Transverse colon (tissue), 3 donors: ENCODE results near the gene SLC27A5.

ENCODE experiments used
- EP300 ChIP-seq: sonication (generic); formaldehyde crosslinking; IDR thresholded peaks from one replicate; pipeline ENCODE4 v1.6.1; 2017; ENCODE audit warnings: antibody characterized with exemption, low read depth
- TF ChIP-seq, protein P1 (sequence below), 5 experiments: fragments of 200-600 bp in 3 of 5; fragments of 450-650 bp in 2 of 5; sonication (generic) in 3 of 5; IDR thresholded peaks; 1 replicate in 2 of 5; 2 replicates in 3 of 5; pipeline ENCODE4 v1.5.1; 2016 to 2017; ENCODE audit warnings: antibody characterized with exemption in 5 of 5, inconsistent platforms in 3 of 5, mild to moderate bottlenecking in 2 of 5, moderate library complexity in 1 of 5

DNA sequence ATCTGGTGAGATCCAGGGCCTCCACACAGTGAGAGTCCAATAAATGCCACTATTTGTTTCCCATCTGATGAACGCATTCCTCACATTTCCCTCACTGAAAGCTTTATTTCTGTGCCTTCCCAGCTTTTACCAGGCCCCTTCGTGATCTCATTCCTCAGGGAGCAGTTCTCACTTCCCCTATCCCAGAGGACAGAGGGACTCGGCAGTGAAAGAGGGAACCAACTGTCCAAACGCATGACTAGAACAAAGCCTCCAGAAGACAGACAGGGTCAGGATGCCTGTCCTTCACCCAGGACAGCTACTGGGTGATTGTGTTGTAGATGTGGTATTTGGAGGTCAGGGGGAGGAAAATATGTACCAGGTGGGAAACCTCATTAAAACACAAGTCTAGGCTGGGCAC lies 9.9 kb upstream of the SLC27A5 start:
- TF ChIP-seq, protein P1, sequence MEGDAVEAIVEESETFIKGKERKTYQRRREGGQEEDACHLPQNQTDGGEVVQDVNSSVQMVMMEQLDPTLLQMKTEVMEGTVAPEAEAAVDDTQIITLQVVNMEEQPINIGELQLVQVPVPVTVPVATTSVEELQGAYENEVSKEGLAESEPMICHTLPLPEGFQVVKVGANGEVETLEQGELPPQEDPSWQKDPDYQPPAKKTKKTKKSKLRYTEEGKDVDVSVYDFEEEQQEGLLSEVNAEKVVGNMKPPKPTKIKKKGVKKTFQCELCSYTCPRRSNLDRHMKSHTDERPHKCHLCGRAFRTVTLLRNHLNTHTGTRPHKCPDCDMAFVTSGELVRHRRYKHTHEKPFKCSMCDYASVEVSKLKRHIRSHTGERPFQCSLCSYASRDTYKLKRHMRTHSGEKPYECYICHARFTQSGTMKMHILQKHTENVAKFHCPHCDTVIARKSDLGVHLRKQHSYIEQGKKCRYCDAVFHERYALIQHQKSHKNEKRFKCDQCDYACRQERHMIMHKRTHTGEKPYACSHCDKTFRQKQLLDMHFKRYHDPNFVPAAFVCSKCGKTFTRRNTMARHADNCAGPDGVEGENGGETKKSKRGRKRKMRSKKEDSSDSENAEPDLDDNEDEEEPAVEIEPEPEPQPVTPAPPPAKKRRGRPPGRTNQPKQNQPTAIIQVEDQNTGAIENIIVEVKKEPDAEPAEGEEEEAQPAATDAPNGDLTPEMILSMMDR (IDR thresholded peaks at IDR 0.05), result no peak
- no peak for TF ChIP-seq EP300
